Activated CD4-positive, alpha-beta T cell treated with anti-CD3 and anti-CD28 coated beads for 36 hours (primary cell): ENCODE data around the gene UQCRH. TPM values are rescaled to one million over a fixed set of nuclear protein-coding genes. Genes with fewer than 3 reads are reported as not detected.

ENCODE experiments used
- ATAC-seq: fragments of 200-7000 bp; cut with Tn5 transposase; one replicate; pipeline ENCODE4 v1.10.0; 2021; ENCODE audit warnings: mild to moderate bottlenecking, moderate library complexity
- CTCF ChIA-PET: fragments of 350-600 bp; sonication (Branson Sonifier 250); formaldehyde crosslinking; loops from one replicate; lab custom pipeline; 2021; ENCODE audit warnings: antibody characterized with exemption; lab: Charles Lee
- POLR2A ChIA-PET: fragments of 350-600 bp; sonication (Branson Sonifier 250); formaldehyde crosslinking; loops from one replicate; lab custom pipeline; 2021; ENCODE audit warnings: antibody characterized with exemption, inconsistent platforms; lab: Charles Lee
- DNase-seq: peaks from one replicate; pipeline ENCODE4 v3.0.0-alpha.2; 2020
- H3K27ac Mint-ChIP-seq: one replicate; pipeline ENCODE4 v1.8.0; 2021; ENCODE audit warnings: mixed read lengths
- H3K27me3 Mint-ChIP-seq: one replicate; pipeline ENCODE4 v1.8.0; 2021; ENCODE audit warnings: mixed read lengths
- H3K36me3 Mint-ChIP-seq: one replicate; pipeline ENCODE4 v1.8.0; 2021; ENCODE audit warnings: low read depth, mixed read lengths
- H3K4me1 Mint-ChIP-seq: one replicate; pipeline ENCODE4 v1.8.0; 2021; ENCODE audit warnings: mixed read lengths
- H3K4me3 Mint-ChIP-seq: one replicate; pipeline ENCODE4 v1.8.0; 2021; ENCODE audit warnings: mild to moderate bottlenecking, moderate library complexity, mixed read lengths
- H3K9me3 Mint-ChIP-seq: one replicate; pipeline ENCODE4 v1.8.0; 2021; ENCODE audit warnings: low read depth, mixed read lengths
- intact Hi-C, 2 experiments: fragments of 100-400 bp; cut with DNase I in 1 of 2; cut with micrococcal nuclease in 1 of 2; formaldehyde crosslinking; loops; one replicate each; pipeline versions ENCODE4 v1.14.2 to v1.15.1; 2022 to 2024; cut with DNase I, micrococcal nuclease
- total RNA-seq, 2 experiments: library from RNA; stranded (reverse); gene quantifications; one replicate each; pipeline ENCODE4 v1.2.3, GENCODE V29; 2021

Gene UQCRH
- total RNA-seq, 2 experiments from 2014 or later: 258 to 391 TPM

GRCh38 chr1:46280092-46280491 lies 23.4 kb upstream of the UQCRH start:
- Mint-ChIP-seq H3K27ac (no peak overlapping the region), H3K4me1 (peaks cover 2% of the 10 kb centered on the region), H3K9me3 (no peaks in the 10 kb centered on the region), H3K4me3 (no peak overlapping the region), H3K27me3 (no peaks in the 10 kb centered on the region), H3K36me3 (peaks cover 70% of the 10 kb centered on the region)
- intact Hi-C loops: no loop called here
- DNase-seq: no peak
- no peak for ATAC-seq
- POLR2A ChIA-PET: no interaction called here
- CTCF ChIA-PET: interaction anchor here (0.5 kb wide), 1 partner anchor 53 kb away, joined by 4 read pairs; no protein-coding TSS in a partner anchor

- Mint-ChIP-seq H3K36me3 (peaks cover 66% of the 10 kb centered on the region), H3K9me3 (no peaks in the 10 kb centered on the region)
Observed at GRCh38 chr1:46281021-46281420, 22.5 kb upstream of the UQCRH start.

GRCh38 chr1:46284058-46284457 lies 19.4 kb upstream of the UQCRH start:
- peaks cover 19% of the 10 kb centered on the region for H3K4me1 Mint-ChIP-seq
- peak overlapping the region; percentile 7 for H3K27ac Mint-ChIP-seq
- H3K9me3 Mint-ChIP-seq: no peaks in the 10 kb centered on the region
- H3K4me3 Mint-ChIP-seq: no peak overlapping the region
- ATAC-seq (no peak), DNase-seq (no peak)
- H3K36me3 Mint-ChIP-seq: peaks cover 54% of the 10 kb centered on the region
- ChIA-PET POLR2A (interaction anchor here (0.9 to 2.4 kb wide), 3 partner anchors 9 to 19 kb away, joined by 3 to 10 read pairs (median 5); partner anchors contain the start of gene LRRC41), CTCF (interaction anchor here (0.6 to 1.7 kb wide), 4 partner anchors 11 to 33 kb away, joined by 3 to 7 read pairs (median 4); no protein-coding TSS in a partner anchor)
- H3K27me3 Mint-ChIP-seq: no peaks in the 10 kb centered on the region
- intact Hi-C loops: no loop called here

More at GRCh38 chr1:46281021-46281420, 22.5 kb upstream of the UQCRH start:
- intact Hi-C loops: no loop called here
- Mint-ChIP-seq H3K27me3 (no peaks in the 10 kb centered on the region), H3K4me1 (peaks cover 9% of the 10 kb centered on the region), H3K4me3 (no peak overlapping the region), H3K27ac (no peak overlapping the region)
- ATAC-seq (no peak), DNase-seq (no peak)
- POLR2A ChIA-PET: interaction anchor here (0.6 kb wide), 1 partner anchor 9 kb away, joined by 5 read pairs; no protein-coding TSS in a partner anchor
- CTCF ChIA-PET: no interaction called here

- H3K4me1 Mint-ChIP-seq: peaks cover 21% of the 10 kb centered on the region
- ChIA-PET CTCF (interaction anchor here (0.6 to 1.7 kb wide), 6 partner anchors 10 to 1027 kb away, joined by 3 to 7 read pairs (median 4); no protein-coding TSS in a partner anchor), POLR2A (interaction anchor here (0.9 to 2.4 kb wide), 5 partner anchors 10 to 40 kb away, joined by 3 to 10 read pairs (median 3); partner anchors contain the start of gene LRRC41)
- H3K4me3 Mint-ChIP-seq: no peak overlapping the region
- DNase-seq: no peak
- intact Hi-C loops: loop anchor here in 1 of 2 experiments (5.0 kb wide), 1 partner anchor 57 kb away; the partner anchor contains the start of gene NSUN4
- H3K27ac Mint-ChIP-seq: peak overlapping the region; percentile 83
- H3K27me3 Mint-ChIP-seq: no peaks in the 10 kb centered on the region
- no peaks in the 10 kb centered on the region for H3K9me3 Mint-ChIP-seq
- ATAC-seq: no peak
- peaks cover 51% of the 10 kb centered on the region for H3K36me3 Mint-ChIP-seq
Observed at GRCh38 chr1:46284597-46285564, 18.6 kb upstream of the UQCRH start.

GRCh38 chr1:46285730-46286477 lies 17.6 kb upstream of the UQCRH start:
- H3K4me3 Mint-ChIP-seq: no peak overlapping the region
- H3K36me3 Mint-ChIP-seq: peaks cover 47% of the 10 kb centered on the region
- H3K27ac Mint-ChIP-seq: peak overlapping the region; percentile 83
- peaks cover 21% of the 10 kb centered on the region for H3K4me1 Mint-ChIP-seq
- DNase-seq (peak; percentile 83), ATAC-seq (peak; percentile 93)
- ChIA-PET CTCF (interaction anchor here (0.6 to 1.7 kb wide), 6 partner anchors 9 to 1028 kb away, joined by 3 to 7 read pairs (median 3); partner anchors contain the start of genes LRRC41 and UQCRH), POLR2A (interaction anchor here (0.6 to 2.4 kb wide), 4 partner anchors 9 to 273 kb away, joined by 3 to 10 read pairs (median 3); no protein-coding TSS in a partner anchor)
- no peaks in the 10 kb centered on the region for H3K9me3 Mint-ChIP-seq
- intact Hi-C loops: loop anchor here (1.0 to 5.0 kb wide), 3 partner anchors 17 to 61 kb away; partner anchors contain the start of genes LRRC41 (in 1 of the 2), NSUN4 (in 1 of the 2) and UQCRH (in 1 of the 2)
- no peaks in the 10 kb centered on the region for H3K27me3 Mint-ChIP-seq

- H3K27me3 Mint-ChIP-seq: no peaks in the 10 kb centered on the region
- ATAC-seq (no peak), DNase-seq (no peak)
- ChIA-PET POLR2A (no interaction called here), CTCF (no interaction called here)
- H3K4me1 Mint-ChIP-seq: peaks cover 21% of the 10 kb centered on the region
- peak overlapping the region; percentile 59 for H3K27ac Mint-ChIP-seq
- intact Hi-C loops: loop anchor here in 1 of 2 experiments (5.0 kb wide), 1 partner anchor 54 kb away; the partner anchor contains the start of gene NSUN4
- no peak overlapping the region for H3K4me3 Mint-ChIP-seq
- H3K36me3 Mint-ChIP-seq: peaks cover 28% of the 10 kb centered on the region
- no peaks in the 10 kb centered on the region for H3K9me3 Mint-ChIP-seq
Observed at GRCh38 chr1:46288485-46289133, 14.9 kb upstream of the UQCRH start.

- Mint-ChIP-seq H3K9me3 (no peaks in the 10 kb centered on the region), H3K4me1 (peaks cover 21% of the 10 kb centered on the region), H3K27ac (peak overlapping the region; percentile 7), H3K4me3 (no peak overlapping the region), H3K27me3 (no peaks in the 10 kb centered on the region), H3K36me3 (peaks cover 29% of the 10 kb centered on the region)
- ChIA-PET CTCF (no interaction called here), POLR2A (no interaction called here)
- intact Hi-C loops: loop anchor here in 1 of 2 experiments (5.0 kb wide), 1 partner anchor 53 kb away; the partner anchor contains the start of gene NSUN4
- DNase-seq (no peak), ATAC-seq (no peak)
Observed at GRCh38 chr1:46289134-46289494, 14.4 kb upstream of the UQCRH start.

GRCh38 chr1:46289976-46290375 lies 13.5 kb upstream of the UQCRH start:
- no peak for ATAC-seq
- Mint-ChIP-seq H3K4me1 (peaks cover 21% of the 10 kb centered on the region), H3K36me3 (peaks cover 25% of the 10 kb centered on the region), H3K4me3 (no peak overlapping the region), H3K27ac (no peak overlapping the region), H3K27me3 (no peaks in the 10 kb centered on the region), H3K9me3 (no peaks in the 10 kb centered on the region)
- ChIA-PET POLR2A (interaction anchor here (0.8 to 2.1 kb wide), 2 partner anchors 9 to 13 kb away, joined by 5 to 7 read pairs; partner anchors contain the start of genes LRRC41 and UQCRH), CTCF (interaction anchor here (0.7 to 1.2 kb wide), 2 partner anchors 8 to 517 kb away, joined by 3 read pairs; no protein-coding TSS in a partner anchor)
- DNase-seq: no peak
- intact Hi-C loops: loop anchor here in 1 of 2 experiments (5.0 kb wide), 1 partner anchor 52 kb away; the partner anchor contains the start of gene NSUN4

GRCh38 chr1:46295306-46295705 lies 8.2 kb upstream of the UQCRH start:
- no peak overlapping the region for H3K27ac Mint-ChIP-seq
- H3K9me3 Mint-ChIP-seq: no peaks in the 10 kb centered on the region
- H3K36me3 Mint-ChIP-seq: peaks cover 30% of the 10 kb centered on the region
- intact Hi-C loops: no loop called here
- ChIA-PET POLR2A (interaction anchor here (2.2 kb wide), 1 partner anchor 10 kb away, joined by 10 read pairs; no protein-coding TSS in a partner anchor), CTCF (interaction anchor here (1.7 kb wide), 1 partner anchor 10 kb away, joined by 7 read pairs; no protein-coding TSS in a partner anchor)
- H3K4me1 Mint-ChIP-seq: peaks cover 1% of the 10 kb centered on the region
- no peaks in the 10 kb centered on the region for H3K27me3 Mint-ChIP-seq
- DNase-seq: no peak
- H3K4me3 Mint-ChIP-seq: no peak overlapping the region
- ATAC-seq: no peak

- POLR2A ChIA-PET: no interaction called here
- CTCF ChIA-PET: interaction anchor here (1.3 kb wide), 1 partner anchor 12 kb away, joined by 5 read pairs; no protein-coding TSS in a partner anchor
- H3K36me3 Mint-ChIP-seq: peaks cover 31% of the 10 kb centered on the region
- DNase-seq: no peak
- H3K4me3 Mint-ChIP-seq: no peak overlapping the region
- H3K4me1 Mint-ChIP-seq: peaks cover 14% of the 10 kb centered on the region
- ATAC-seq: no peak
- no peaks in the 10 kb centered on the region for H3K9me3 Mint-ChIP-seq
- intact Hi-C loops: no loop called here
- H3K27me3 Mint-ChIP-seq: no peaks in the 10 kb centered on the region
- no peak overlapping the region for H3K27ac Mint-ChIP-seq
Observed at GRCh38 chr1:46298387-46298786, 5.1 kb upstream of the UQCRH start.
